NCI-H1092 (cell line): ENCODE data around the gene SMAD7.
A peak's percentile ranks its signal among the peaks of the same experiment; 100 is the strongest.

ENCODE experiments used
- DNase-seq: peaks from one replicate; lab custom pipeline; 2025; lab: John Stamatoyannopoulos, UW

Gene SMAD7

DNA sequence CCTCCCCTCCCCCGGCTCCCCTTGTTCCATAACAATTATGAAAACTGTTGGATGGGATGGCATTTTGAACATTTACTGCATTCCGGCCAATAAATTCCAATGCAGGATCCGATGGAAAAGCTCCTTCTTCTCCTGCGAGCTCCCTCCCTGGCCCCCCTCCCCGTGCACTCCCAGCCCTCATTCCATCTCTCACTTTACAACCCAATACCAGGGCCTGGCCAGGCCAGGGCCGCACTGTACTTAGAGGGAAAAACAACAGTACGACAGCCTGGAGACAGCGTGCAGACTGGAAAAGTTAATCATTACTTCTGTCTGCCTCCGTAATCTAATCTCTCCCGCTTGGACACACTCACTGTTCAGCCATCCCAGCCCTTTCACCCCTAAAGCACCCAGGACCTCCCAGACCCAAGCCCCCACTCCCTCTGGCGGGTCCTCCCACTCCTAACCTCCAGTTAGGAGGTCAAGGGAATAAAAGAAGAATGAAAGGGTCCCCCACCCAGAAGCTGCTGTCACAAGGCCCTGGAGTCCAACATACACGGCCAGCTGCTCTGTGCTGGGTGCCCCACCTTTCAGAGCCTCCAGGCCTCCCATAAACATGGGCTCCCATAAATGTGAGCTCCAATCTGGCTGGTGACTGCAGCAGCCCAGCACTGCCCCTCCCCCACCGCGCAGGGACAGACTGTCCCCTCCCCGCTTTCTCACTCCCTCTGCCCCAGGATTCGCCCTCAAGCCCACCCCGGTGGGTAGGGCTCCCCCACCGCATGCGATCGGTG lies 20.6 kb downstream of the SMAD7 start:
- DNase-seq, result no peak

GRCh38 chr18:48929212-48929612 lies 21.6 kb downstream of the SMAD7 start:
- no peak for DNase-seq

GRCh38 chr18:48928787-48929186 lies 22.0 kb downstream of the SMAD7 start:
- peak; percentile 91 for DNase-seq

DNA sequence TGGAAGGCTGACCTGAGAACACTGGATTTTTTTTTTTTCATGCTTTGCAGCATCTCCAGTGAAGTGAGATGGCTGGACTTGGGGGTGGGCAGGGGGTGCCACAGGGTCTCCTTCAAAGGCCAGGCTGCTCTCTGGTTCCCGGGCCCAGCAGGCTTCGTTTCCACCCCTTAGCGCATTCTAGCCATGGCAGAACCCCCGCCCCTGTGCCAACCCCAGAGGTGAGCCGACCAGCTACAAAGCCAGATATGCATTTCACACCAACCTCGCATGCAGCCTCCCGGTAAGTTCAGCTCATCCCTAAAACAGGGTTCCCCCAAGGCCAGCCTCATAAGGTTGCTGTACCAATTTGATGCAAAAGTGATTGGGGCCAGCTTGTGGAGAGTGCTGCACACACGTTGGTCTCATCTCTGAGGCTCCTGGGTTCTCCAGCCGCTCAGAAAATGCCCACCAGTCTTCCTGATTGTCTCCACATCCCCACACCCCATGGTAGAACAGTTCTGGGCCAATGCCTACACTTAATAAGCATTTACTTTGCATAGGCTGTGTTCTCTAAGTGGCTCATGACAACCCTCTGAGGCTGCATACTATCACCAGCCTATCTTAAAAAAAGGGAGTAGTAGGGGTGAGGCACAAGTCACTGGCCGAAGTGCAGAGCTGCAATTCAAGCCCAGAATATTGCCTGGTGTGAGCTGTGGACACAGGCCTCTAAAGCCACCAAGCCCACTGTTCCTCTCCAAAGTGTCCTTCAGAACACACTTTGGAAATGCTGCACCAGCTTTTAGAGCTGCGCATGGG lies 23.3 kb downstream of the SMAD7 start:
- no peak for DNase-seq

GRCh38 chr18:48926420-48926857 lies 24.3 kb downstream of the SMAD7 start:
- DNase-seq, result peak; percentile 47

GRCh38 chr18:48925491-48925780 lies 25.3 kb downstream of the SMAD7 start:
- DNase-seq, result no peak

GRCh38 chr18:48924630-48925490 lies 25.9 kb downstream of the SMAD7 start:
- no peak for DNase-seq

- no peak for DNase-seq
Observed at GRCh38 chr18:48923746-48924629, 26.8 kb downstream of the SMAD7 start.

GRCh38 chr18:48922801-48923730 lies 27.7 kb downstream of the SMAD7 start:
- no peak for DNase-seq

- no peak for DNase-seq
Observed at GRCh38 chr18:48922226-48922800, 28.5 kb downstream of the SMAD7 start.

- DNase-seq, result no peak
Observed at GRCh38 chr18:48921305-48922225, 29.2 kb downstream of the SMAD7 start.

DNA sequence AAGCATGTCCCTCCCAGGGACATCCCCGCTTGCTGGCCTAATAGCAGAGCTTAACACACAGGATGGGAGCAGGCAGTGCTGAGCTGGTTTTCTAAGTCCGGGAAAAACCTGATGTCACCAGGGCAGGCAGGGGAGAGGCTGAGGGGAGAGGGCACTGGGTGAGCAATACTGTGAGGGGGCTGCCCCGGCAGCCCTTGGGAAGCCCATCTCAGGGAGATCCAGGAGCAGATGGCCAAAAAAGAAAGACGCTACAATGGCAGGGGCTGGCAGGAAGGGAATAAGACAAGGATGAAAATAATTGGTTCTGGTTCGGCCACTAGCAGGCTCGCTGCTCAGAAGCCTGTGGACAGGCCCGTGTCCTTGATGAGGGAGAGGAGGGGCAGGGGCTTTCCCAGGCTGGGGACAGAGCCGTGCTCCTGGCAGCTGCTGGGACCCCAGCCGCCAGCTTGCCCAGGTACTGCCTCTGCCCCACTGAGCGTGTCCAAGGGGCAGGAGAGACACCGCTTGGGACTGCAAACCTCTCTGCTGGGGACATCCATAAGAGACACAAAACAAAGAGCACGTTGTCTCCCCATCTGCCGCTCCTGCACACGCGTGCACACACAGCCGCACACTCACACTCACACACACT lies 30.2 kb downstream of the SMAD7 start:
- DNase-seq, result no peak

- DNase-seq, result no peak
Observed at GRCh38 chr18:48919547-48919946, 31.2 kb downstream of the SMAD7 start.

DNA sequence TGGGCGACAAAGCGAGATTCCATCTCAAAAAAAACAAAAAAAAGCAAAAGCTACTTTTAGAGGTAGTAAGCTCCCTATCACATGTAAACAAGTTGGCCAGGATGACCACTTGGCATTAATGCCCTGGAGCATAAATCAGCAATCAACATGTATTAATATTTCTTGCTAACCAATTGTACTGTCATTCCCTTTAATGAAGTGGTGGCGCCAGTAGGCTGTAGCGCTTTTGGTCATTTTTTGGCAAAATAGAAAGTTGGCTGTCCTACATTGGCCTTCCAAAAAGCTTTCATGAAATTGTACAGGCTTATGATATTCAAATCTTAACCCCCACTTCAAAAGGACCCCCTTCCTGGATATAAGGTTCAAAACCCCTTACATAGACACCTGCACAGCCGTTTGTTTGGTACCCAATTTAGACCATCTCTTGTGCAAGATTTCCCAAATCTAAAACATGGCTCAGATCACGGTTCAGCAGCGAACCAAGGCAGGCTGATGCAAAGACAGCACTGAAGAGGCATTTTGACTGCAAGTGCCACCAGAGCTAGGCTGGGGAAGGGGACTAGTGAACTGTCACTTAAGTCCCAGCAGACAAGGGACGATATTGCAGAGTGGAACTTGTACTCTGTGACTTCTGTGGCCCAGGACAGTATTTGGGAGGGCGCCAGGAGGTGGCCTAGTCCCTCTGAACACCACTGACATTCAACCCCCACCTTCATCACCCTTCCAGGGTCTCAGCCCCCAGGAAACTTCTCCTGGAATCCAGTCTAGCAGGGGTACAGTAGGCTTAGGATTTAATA lies 31.9 kb downstream of the SMAD7 start:
- DNase-seq, result no peak

- no peak for DNase-seq
Observed at GRCh38 chr18:48917579-48918517, 32.9 kb downstream of the SMAD7 start.

DNA sequence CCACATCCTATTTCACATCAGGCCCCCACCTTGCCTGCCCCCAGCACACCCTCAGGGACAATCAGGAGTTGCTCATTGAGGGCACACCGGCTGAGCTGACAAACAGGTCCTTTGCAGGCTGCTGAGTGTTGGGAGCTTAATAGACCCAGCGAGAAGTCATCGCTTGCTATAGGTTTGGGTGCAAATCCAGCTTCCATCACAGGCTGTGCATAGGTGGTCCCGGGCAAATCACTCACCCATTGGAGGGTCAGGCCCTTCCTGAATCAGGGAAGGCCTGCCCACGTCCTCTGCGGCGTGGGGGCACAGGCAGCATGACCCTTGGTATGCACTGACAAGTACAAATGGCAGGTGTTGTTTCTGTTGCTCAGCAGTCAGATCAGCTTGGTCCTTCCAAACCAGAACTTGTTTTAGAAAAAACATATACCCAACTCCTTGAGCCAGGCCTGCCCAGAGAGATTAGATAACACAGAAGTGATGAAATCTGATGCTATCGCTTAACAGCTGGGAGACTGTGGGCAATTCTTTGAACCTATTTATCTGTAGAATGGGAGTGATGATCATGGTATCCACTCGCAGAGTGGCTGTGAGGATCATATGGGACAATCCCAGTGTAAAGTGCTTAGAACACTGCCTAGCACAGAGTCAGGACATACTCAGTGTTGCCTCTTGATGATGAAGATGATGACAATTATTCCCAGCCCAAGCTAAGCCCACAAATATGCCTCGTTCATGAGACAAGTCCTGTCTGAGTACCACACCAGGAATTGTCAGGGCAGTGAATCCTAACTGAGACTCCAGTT lies 34.9 kb downstream of the SMAD7 start:
- DNase-seq, result no peak
